Measurements from ENCODE around the gene DMGDH.

Gene DMGDH

DNA sequence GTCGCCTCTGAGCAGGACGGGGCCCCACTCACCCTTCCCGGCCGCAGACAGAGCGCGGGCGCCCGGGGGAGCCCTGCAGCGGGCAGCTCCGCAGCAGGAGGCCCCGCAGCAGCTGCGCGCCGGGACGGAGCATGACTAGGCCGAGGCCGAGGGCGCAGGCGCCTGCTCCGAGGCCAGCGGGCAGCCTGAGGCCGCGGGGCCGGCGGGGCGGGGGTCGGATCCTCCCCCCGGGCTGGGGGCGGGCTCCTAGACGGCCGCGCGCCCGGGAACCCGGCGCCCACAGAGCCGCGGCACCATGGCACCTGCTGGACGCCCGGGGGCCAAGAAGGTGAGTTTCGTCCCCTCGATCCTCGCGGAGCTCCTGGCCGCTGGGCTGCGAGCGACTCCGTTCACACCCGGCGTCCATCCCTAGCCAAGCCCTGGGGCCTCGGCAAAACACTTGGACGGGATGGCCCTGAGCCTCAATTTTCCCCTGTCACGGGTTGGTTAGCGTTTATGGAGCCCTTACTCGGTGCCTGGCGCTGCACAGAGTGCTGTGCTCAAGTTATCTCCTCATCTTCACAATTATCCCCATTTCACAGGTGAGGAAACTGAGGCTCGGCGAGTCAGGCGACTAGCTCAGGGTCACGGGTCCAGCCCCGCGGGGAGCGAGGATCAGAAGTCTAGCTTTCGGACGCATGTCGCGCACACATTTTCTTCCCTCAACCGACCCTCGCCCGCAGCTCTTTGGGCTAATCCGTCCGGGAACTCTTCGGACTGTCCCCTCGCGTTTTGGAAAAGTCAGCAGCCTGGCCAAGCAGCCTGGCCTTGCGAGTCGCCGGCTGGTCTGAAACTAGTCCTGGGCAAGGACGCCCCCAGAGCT is at the start of gene DMGDH, which contains the start of gene BHMT2:
DMGDH (minus strand) TSS at position 187 of the 862 bp plus-strand sequence; CDS start at position 133, 54 bp downstream.
BHMT2 (plus strand) TSS at position 280 of the 862 bp plus-strand sequence; CDS start at position 296, 16 bp downstream.
- DNase-seq (ENCODE audit: low read depth in 3 of 3): no peak

DNA sequence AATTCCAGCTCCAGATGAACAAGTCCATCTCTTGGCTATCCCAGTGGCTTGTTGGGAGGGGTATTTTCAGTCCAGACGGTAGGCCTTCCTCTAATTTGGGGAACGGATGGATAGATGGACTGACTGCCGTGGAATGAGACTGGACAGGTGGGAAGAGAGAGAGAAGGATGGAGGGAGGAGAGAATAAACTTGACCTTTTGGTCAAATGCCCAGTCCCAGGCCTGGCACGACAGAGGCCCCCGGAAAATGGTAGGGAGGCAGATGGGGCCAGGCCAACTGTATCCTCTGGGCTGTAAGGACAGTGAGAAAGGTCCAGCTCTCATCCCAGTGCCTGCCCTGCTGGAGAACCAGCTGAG is 43.2 kb upstream of the DMGDH start:
- DNase-seq (ENCODE audit: low read depth in 3 of 3): no peak

DNA sequence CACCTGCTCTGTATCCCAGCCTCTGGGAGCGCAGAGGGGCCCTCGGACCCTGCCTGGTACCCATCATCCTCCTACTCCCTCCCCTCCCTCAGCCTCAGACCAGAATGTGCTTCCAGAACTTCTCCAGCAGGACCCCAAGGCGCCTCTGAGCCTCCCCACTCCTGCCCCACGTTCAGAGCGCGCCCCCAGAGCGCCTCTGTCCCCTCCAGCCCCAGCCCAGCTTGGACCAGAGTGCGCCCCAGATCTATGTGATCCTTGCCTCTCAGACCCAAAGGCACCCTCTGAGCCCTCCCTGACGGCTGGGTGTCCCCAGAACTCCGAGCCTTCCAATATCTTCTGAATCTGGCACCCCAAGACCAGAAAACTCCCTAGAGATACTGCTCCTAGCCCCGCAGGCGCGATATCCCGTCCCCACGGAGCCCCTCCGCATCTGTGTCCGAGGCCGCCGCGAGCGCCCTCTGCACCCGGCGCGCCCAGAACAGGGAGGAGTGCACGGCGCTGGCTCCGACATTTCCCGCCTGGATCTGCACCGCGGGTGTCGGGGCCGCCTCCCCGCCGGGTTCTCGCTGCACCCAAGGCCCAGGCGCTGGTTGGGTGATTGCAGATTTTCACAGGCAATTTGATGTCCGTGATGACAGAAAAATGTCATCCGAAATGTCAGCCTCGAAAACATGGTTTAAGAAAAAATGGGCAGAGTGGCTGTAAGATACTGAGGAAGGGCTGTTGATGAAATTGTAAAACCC is 42.7 kb upstream of the DMGDH start:
- no peak for DNase-seq (ENCODE audit: low read depth in 3 of 3)

DNA sequence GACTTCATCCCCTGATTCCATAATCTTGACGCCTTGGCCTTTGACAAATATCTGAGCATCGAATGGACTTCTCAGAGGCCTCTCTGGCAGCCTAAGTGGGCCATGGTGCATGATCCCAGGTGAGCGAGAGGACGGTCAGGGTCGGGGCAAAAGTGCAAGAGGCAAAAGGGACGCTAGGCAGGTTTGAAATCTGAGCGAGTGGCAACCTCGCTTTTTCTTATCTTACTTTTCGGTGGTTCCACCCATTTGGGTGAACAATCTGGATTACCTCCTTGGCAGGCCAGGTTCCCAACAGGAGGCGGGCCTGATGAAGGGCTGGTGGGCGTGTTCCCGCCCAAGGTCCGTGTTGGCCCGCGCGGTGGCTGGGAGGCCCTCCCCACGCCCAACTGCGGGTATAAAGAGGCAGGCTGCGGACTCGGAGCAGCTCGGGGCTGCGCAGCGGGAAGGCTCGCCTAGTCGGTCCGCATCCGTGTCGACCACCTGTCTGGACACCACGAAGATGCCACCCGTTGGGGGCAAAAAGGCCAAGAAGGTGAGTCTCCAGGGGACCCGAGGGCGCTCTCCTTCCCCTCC is 42.0 kb upstream of the DMGDH start, which contains the start of gene BHMT:
BHMT (plus strand) TSS at position 423 of the 573 bp plus-strand sequence; CDS start at position 500, 77 bp downstream.
- no peak for DNase-seq (ENCODE audit: low read depth in 3 of 3)

DNA sequence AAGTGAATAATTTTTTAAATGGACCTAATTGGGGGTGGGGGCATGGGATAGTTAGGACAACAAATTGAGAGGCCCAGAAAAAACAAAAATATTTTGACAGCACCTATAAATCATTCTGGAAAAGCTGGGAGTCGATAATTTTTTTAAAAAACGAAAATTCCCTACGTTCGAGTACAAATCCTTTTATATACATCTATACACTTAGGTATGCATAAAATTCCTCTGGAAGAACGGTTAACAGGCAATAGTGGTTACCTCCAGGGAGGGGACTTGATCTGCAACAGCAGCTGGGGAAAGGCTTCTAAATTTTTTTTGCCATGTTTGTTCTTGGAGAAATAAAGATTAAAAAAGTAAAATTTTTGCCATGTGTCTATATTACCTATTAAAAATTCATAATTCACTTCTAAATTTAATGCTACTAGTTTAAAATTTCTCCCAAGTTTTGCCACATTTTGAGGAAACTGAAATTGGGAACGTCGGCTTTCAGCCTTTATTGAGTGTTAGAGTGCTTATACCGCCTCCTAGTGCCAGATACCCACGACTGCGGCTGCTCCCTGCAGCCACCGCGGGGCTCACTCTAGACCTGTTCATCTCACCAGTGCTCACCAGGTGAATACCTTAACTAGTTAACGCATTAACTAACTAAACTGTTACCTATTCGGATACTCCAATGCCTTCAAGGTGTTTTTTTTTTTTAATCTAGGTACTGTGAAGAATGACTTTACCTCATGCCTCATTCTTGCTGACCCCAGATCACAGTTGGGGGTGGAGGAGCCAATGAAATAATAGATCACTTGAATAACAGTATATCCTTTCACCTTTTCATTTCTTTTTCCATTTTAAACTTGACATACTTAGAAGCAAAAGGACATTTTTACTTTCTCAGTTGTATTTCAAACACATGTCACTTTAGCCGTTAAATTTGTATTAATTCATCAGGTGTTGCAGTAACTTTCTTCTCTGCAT is 40.3 kb upstream of the DMGDH start:
- peak in 2 of 3 experiments; percentile 2 to 26 for DNase-seq (ENCODE audit: low read depth in 3 of 3)

DNA sequence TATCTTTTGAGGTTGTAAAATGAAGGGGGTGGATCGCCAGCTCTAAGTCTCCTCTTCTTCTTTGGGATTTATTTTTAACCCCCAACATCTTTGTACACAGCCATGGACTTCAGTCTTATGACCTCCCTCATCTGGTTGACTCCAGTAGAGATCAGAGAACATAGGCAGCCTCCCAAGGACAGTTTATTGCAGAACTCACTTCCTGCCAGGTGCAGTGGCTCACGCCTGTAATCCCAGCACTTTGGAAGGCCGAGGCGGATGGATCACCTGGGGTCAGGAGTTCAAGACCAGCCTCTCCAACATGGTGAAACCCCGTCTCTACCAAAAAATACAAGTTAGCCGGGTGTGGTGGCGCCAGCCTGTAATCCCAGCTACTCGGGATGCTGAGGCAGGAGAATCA is 39.3 kb upstream of the DMGDH start:
- DNase-seq (ENCODE audit: low read depth in 3 of 3): no peak

DNA sequence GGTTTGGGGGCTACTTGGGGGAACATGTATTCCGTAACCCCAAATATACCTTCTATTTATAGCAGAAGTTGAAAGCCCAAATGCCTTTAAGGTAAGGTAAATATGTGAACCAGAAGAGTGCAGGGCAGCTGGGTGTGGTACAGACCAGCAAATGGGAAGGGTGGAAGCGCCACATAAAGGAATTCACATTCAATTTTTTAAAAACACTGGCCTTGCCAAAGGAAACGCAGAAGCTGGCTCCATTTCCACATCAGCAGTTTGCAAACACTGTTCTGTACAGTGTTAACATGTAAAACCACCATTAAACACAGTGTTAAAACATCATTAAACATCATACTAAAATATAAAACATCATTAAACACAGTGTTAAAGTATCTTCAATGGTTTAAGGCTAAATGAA is 38.6 kb upstream of the DMGDH start:
- DNase-seq (ENCODE audit: low read depth in 3 of 3): no peak

DNA sequence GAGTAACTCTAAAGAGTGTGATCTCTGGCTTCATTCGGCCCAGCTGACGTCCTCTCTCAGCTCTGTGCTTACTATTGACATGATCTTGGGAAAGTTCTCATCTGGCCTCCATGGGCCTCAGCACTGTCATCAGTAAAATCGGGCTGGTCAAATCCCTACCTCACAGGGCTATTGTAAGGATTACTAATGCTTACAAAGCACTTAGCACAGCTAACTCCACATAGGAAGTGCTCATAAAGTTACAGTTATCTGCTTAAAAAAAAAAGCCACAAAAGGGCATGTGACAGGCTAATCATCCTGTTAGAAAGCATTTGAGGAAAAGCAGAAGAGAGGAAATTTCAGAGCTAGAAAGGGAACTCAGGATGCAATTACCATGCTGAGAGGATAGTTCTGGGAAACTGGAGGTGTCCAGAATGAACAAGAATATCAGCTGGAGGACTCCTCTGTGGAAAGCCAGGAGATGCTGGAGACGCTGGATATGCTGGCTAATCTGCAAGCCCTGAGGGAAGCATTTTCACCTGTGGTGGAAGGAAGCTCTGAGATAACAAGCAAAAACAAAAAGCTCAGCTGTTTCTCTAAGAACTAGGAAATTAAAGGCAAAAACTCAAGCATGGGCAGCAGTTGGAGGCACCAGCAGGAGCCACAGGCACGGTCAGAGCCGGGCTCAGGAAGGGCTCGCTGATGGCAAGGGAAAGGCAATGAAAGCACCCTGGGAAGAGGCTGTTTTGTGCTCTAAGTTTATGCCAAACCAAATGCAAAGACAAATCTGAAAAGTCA is 37.7 kb upstream of the DMGDH start:
- DNase-seq (ENCODE audit: low read depth in 3 of 3): no peak

DNA sequence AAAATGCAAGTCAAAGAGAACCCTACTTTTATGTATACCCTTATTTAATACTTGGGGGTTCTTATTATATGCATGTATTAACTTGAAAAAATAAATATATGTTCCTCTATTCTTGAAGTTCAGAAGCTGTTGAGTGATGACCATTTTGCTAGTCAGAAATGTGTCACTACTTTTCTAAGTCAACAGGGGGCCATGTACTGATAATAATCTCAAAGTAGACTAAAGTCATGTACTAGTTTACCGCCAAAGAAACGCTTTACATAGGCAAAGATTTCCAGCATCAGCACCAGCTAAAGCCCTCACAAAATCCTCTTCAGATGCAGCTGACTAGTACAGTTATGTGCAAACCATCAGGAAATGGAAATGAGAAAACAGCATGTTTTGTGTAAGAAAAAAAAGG is 36.4 kb upstream of the DMGDH start:
- DNase-seq (ENCODE audit: low read depth in 3 of 3): no peak

DNA sequence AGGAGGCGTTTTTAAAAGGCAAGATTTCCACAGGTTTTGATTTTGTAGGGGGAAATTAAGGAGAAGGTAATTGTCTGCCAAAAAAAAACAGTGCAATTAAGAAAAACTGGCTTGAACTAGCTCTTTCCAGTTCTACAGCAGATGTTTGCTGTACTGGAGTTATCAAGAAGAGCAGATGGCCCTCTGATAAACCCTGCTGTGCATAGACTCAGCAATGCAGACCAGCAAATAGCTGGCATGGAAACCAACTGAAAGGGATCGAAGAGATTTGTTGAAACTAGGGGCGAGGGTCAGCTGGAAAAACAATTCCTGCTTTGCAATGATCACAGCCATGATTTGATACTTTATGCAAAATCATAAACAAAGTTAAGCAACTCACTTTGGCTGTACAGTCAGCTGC is 24.3 kb upstream of the DMGDH start:
- DNase-seq (ENCODE audit: low read depth in 3 of 3): no peak

DNA sequence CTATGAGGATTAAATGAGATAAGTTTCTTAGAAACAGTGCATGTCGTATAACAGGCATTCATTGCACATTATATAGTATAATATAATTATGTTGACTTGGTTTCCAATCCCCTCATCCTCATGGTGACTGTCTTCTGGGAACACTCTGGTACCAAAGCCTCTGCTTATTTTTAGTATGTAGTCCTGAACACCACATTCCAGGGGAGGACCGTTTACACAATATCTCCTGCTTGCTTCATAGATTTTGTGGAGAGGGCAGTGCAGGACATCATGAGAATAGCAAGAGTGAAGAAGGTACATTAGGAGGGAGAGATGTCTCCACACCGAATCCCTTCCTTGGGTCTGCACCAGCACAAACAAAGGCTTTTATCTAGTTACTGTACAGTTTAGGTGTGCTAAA is 21.6 kb upstream of the DMGDH start:
- DNase-seq (ENCODE audit: low read depth in 3 of 3): no peak

DNA sequence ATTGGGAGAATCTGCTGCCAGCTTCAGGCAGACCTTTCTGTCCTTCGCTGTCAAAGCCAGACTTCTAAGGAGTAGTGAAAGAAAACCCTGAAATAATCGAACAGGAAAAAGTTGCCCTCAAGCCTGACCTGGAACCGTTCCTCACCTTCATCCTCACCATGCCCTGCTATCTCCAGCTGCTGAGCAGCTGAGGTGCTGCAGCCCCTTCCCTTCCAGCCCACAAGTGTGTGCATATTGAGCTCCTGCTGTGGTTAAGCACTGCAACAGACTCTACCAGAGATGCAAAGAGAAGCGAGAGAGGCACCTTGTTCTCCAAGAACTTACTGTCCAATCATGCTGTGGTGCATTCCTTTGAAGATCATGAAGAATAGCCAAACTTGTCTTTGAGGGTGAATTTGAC is 19.0 kb upstream of the DMGDH start:
- no peak for DNase-seq (ENCODE audit: low read depth in 3 of 3)

DNA sequence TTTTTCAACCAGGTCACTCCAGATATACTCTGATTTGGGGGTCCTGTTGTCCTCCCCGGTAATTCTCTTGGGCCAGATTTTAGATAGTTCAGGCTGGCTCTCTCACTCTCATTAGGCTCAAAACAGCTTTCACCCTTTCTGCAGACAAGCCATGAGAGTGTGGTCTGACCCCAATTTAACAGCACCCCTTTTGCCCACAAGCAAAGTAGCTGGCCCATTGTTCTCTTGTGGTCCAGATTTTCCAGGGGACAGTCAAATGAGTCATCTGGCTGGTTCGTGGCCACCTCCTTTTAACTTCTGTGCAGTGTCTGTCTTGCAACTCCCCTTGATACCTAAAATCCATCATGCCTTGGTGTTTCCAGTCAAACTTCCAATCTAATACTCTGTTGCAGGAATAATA is 16.6 kb upstream of the DMGDH start:
- no peak for DNase-seq (ENCODE audit: low read depth in 3 of 3)

DNA sequence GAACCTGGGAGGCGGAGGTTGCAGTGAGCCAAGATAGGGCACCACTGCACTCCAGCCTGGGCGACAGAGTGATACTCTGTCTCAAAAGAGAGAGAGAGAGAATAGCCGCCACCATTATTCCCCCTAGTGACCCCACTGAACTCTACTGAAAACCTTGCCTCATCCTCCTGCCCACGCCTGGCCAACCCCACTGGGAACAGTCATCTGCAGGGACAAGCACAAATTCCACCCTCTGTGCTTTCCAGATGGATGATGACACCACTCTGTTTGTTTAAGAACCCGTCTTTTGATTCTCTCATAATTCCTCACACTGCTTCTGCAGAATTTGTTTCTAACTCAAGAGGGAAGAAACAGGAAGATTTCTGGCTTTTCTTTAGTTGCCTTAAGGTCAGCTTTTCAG is 12.3 kb upstream of the DMGDH start:
- DNase-seq (ENCODE audit: low read depth in 3 of 3): no peak

DNA sequence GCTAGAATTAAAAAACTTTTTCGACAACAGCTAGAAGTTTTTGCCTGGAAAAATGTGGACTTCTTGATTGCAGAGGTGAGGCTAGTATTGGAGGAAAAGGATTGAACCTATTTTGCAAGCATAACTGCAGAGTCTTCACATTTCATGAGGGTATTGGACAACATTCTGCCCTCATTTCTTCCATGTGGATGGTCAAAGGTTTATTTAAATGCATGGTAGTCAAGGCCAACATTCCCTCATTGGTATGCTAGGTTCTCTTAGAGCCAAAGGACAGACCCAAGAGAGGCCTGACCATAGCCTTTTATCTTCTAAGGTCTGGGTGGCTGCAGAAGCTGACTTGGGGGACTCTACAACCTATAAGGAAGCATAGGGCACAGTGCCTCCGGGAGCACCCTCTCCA is 11.3 kb upstream of the DMGDH start:
- no peak for DNase-seq (ENCODE audit: low read depth in 3 of 3)

DNA sequence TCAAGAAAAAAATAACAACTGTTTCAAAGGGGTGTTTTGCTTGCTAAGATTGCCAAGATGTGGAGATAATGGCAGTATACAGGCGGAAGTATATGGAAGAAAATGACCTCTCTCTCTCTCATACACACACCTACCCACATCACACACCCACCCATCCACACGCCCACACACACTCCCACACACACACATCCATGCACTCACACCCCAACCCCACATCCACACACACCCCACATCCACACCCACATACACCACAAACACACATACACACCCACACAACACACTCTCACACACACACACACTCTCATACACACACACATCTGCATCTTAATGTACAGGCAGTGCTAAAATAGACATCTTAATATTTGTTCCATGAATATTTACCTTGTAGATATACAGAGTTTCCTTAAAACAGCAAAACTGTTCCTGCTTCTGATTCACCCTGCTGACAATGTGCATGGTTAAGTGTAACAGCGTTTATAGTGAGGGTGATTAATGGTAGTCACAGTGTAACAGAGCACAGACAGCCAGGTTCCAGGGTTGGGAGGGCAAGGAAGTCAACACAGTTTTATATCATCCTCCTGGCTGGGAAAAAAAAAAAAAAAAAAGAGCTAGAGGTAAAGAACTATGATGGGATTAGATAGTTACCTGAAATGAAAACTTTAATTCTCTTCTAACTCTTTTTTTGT is 8.3 kb upstream of the DMGDH start:
- no peak for DNase-seq (ENCODE audit: low read depth in 3 of 3)

DNA sequence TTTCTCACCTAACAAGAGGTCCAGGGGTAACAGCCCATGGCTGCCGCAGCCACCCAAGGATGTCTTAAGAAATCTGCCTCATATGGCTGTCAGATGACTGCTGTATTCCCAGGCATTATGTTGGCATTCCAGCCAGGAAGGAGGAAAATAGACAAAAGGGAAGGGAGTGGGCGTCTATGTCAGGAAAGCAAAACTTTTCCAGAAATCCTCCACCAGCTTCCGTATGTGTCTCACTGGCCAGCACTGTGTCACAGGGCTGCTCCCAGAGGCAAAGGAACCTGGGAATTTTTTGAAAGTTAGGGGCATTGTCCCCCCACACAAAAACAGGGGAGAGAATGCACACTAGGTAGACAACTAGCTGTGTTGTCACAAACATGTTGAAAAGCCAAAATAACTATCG is 7.3 kb upstream of the DMGDH start:
- DNase-seq (ENCODE audit: low read depth in 3 of 3): no peak

DNA sequence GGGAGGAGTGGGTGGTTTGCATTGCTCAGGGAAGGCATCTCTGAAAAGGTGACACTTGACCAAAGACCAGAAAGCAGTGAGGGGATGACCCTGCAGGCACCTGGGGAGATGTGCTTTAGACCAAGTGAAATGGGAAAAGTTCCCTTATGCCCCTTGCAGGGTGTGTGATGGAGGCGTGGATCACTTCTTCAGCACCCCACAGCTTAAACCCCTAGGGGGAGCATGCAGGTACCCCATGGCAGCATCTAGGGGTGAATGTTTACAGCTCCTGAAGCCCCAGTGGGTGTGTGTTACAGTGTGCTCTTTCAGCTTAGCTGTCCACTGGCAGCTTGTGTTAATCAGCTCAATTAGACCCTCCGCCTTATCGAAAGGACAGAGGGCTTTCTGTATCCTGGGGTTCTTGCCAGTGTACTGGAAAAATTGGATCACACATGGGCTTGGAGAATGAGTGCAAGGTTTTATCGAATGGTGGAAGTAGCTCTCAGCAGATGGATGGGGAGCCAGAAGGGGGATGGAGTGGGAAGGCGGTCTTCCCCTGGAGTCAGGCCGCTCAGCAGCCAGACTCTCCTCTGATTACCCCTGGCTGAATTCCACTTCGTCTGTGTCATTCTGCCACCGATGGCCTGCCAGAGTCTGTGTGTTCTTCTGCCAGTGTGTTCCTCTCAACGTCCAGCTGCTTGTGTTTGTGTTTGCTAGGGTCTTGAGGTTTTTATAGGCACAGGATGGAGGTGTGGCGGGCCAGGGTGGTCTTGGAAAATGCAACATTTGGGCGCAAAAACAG is 6.4 kb upstream of the DMGDH start:
- no peak for DNase-seq (ENCODE audit: low read depth in 3 of 3)

DNA sequence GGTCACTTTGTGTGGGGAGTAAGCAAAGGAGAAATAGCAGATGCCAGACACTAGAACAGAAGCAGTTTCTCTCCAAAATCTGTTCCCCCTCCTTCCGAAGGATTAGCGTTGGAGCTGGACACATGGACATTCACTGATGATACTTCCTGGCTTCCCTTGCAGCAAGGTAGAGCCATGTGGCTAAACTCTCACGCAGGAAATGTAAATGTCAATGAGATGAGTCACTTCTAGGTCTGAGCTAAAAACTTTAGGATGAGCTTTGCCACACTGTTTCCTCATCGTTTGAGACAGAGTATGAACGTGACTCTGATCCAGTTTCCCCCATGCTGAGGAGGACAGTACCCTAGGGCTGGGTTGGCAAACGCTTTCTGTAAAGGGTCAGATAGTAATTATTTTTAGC is 5.2 kb upstream of the DMGDH start:
- DNase-seq (ENCODE audit: low read depth in 3 of 3): no peak

All from stimulated activated CD4-positive, alpha-beta T cell treated with anti-CD3 and anti-CD28 coated beads, TNF-alpha, amount 100 ng/mL, for 24 hours (primary cell).